Body of pancreas (tissue), 4 donors: Measurements from ENCODE around the gene PACRG.

Experiments used
- POLR2A ChIP-seq, 3 donors: fragments of 450-650 bp; IDR thresholded peaks; one replicate each; pipeline ENCODE4 v1.6.1; 2016; ENCODE audit warnings: antibody characterized with exemption in 3 of 3, mild to moderate bottlenecking in 2 of 3
- TF ChIP-seq, protein P1 (sequence below), 7 experiments: fragments of 450-650 bp in 4 of 7; fragments of 200-600 bp in 3 of 7; sonication (generic) in 3 of 7; IDR thresholded peaks; one replicate each; pipeline ENCODE4 v1.5.1; 2016 to 2019; ENCODE audit warnings: antibody characterized with exemption in 7 of 7

- TF ChIP-seq, protein P1, sequence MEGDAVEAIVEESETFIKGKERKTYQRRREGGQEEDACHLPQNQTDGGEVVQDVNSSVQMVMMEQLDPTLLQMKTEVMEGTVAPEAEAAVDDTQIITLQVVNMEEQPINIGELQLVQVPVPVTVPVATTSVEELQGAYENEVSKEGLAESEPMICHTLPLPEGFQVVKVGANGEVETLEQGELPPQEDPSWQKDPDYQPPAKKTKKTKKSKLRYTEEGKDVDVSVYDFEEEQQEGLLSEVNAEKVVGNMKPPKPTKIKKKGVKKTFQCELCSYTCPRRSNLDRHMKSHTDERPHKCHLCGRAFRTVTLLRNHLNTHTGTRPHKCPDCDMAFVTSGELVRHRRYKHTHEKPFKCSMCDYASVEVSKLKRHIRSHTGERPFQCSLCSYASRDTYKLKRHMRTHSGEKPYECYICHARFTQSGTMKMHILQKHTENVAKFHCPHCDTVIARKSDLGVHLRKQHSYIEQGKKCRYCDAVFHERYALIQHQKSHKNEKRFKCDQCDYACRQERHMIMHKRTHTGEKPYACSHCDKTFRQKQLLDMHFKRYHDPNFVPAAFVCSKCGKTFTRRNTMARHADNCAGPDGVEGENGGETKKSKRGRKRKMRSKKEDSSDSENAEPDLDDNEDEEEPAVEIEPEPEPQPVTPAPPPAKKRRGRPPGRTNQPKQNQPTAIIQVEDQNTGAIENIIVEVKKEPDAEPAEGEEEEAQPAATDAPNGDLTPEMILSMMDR (IDR thresholded peaks at IDR 0.05), result no peak
- TF ChIP-seq POLR2A (IDR thresholded peaks at IDR 0.05), result no peak
Observed at GRCh38 chr6:163291622-163292021, 563.8 kb downstream of the PACRG start.
